GM12892 (cell line): Measurements from ENCODE around the gene EPN2.

Experiments
- POLR2A ChIP-seq: IDR thresholded peaks from 2 replicates; pipeline ENCODE4 v1.6.1; 2011; ENCODE audit warnings: low read depth, low read length, control low read depth
- POLR2AphosphoS5 ChIP-seq: IDR thresholded peaks from 2 replicates; pipeline ENCODE4 v1.6.1; 2011; ENCODE audit warnings: low read depth, low read length, control low read depth
- TAF1 ChIP-seq: IDR thresholded peaks from 2 replicates; pipeline ENCODE4 v1.6.1; 2011; ENCODE audit warnings: low read depth, mild to moderate bottlenecking, control low read depth, low read length, borderline replicate concordance

DNA sequence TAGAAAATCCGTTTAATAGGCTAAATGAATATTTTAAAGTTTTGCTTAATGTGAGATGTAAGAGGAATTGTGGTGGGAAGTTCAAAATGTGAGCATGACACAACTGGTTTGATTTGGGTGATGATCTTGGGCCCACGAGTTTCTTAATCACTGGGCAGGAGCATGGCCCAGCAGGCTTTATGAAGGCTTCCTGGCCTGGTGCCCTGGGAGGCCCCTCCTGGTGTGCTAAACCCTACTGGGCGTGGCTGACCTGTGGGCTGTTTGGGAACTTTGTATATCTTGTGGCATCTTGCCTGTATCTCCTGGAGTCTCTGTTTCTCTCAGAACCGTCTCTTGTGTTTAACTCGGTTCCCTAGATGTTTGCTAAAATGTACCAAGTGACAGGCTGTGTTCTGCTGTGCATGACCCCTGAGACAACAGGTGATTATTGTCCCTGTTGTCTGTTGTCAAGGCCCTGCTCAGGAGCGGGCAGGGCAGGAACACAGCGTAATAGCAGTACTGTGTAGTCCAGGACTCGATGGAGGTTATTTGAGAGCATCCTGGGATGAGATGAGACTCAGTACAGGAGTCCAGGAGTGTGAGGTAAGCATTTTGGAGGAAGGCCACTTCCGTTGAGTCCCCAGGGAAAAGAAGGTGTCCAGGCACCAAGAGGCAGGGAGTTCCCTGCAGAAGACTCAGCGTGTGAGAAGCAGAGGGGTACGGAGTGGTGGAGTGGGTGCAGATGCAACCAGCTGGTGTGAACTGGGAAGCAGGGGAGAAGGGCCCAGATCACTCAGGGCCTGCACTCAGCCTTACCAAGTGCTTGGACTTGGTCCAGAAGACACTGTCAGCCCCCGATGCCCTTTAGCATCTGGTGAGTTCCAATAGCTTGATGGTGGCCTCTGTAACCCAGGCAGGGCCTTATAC, 76.8 kb downstream of the EPN2 start:
- TF ChIP-seq POLR2A (no peak), TAF1 (no peak), POLR2AphosphoS5 (no peak)
